ENCODE data around the gene AUTS2.

- TF ChIP-seq CTCF (IDR thresholded peaks at IDR 0.05) (no peak), POLR2A (IDR thresholded peaks at IDR 0.05) (no peak)
Observed at GRCh38 chr7:70035955-70036354, 437.7 kb downstream of the AUTS2 start.
